ENCODE results near the gene TMEM88. TPM values are rescaled to one million over a fixed set of nuclear protein-coding genes. Genes with fewer than 3 reads are reported as not detected.
A peak's percentile ranks its signal among the peaks of the same experiment; 100 is the strongest.

TMEM88 gene
- total and polyA plus RNA-seq, 2 of the 13 experiments (the other 11 are each of a cell fraction or from before 2014, with no cell fraction given): 0.31 to 0.66 TPM

GRCh38 chr17:7885367-7886226, 30.7 kb downstream of the TMEM88 start (continued):
- TF ChIP-seq HNRNPL (IDR thresholded peaks at IDR 0.05; ENCODE audit: low read depth, low read length): 0 out of 2 replicates have a peak, but pooled peaks have one; percentile 31
- no peak for TF ChIP-seq TP53 (CRISPR knock-in tag; conservative IDR thresholded peaks at IDR 0.05)
- no peak for TF ChIP-seq CHCHD3 (CRISPR knock-in tag; IDR thresholded peaks at IDR 0.05)
- TF ChIP-seq, protein P1, sequence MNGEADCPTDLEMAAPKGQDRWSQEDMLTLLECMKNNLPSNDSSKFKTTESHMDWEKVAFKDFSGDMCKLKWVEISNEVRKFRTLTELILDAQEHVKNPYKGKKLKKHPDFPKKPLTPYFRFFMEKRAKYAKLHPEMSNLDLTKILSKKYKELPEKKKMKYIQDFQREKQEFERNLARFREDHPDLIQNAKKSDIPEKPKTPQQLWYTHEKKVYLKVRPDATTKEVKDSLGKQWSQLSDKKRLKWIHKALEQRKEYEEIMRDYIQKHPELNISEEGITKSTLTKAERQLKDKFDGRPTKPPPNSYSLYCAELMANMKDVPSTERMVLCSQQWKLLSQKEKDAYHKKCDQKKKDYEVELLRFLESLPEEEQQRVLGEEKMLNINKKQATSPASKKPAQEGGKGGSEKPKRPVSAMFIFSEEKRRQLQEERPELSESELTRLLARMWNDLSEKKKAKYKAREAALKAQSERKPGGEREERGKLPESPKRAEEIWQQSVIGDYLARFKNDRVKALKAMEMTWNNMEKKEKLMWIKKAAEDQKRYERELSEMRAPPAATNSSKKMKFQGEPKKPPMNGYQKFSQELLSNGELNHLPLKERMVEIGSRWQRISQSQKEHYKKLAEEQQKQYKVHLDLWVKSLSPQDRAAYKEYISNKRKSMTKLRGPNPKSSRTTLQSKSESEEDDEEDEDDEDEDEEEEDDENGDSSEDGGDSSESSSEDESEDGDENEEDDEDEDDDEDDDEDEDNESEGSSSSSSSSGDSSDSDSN (CRISPR knock-in tag; IDR thresholded peaks at IDR 0.05): peak; percentile 27; the same call in 1 of the 2 replicates
- peak; percentile 5 for TF ChIP-seq SKI (IDR thresholded peaks at IDR 0.05; ENCODE audit: partially characterized antibody)
- TF ChIP-seq RFXANK (CRISPR knock-in tag; IDR thresholded peaks at IDR 0.05): no peak
- TF ChIP-seq SIN3A (IDR thresholded peaks at IDR 0.05; ENCODE audit: borderline replicate concordance, low read depth, low read length): peak; percentile 23; the same call in 1 of the 2 replicates
- peak; percentile 83 for TF ChIP-seq TFAP4 (IDR thresholded peaks at IDR 0.05; ENCODE audit: borderline replicate concordance, low read depth)
- TF ChIP-seq FOXO1 (CRISPR knock-in tag; IDR thresholded peaks at IDR 0.05): 0 out of 2 replicates have a peak, but pooled peaks have one; percentile 8
- TF ChIP-seq CBFB (CRISPR knock-in tag; IDR thresholded peaks at IDR 0.05): no peak
- no peak for TF ChIP-seq ZNF205 (CRISPR knock-in tag; IDR thresholded peaks at IDR 0.05)
- no peak for TF ChIP-seq ZNF382 (CRISPR knock-in tag; IDR thresholded peaks at IDR 0.05; ENCODE audit: borderline replicate concordance)
- TF ChIP-seq ZNF260 (CRISPR knock-in tag; IDR thresholded peaks at IDR 0.05; ENCODE audit: borderline replicate concordance, low read depth): no peak
- TF ChIP-seq KLF13 (CRISPR knock-in tag; IDR thresholded peaks at IDR 0.05): no peak
- TF ChIP-seq, protein P2, sequence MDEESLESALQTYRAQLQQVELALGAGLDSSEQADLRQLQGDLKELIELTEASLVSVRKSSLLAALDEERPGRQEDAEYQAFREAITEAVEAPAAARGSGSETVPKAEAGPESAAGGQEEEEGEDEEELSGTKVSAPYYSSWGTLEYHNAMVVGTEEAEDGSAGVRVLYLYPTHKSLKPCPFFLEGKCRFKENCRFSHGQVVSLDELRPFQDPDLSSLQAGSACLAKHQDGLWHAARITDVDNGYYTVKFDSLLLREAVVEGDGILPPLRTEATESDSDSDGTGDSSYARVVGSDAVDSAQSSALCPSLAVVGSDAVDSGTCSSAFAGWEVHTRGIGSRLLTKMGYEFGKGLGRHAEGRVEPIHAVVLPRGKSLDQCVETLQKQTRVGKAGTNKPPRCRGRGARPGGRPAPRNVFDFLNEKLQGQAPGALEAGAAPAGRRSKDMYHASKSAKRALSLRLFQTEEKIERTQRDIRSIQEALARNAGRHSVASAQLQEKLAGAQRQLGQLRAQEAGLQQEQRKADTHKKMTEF (CRISPR knock-in tag; IDR thresholded peaks at IDR 0.05): peak; percentile 47; the same call in 1 of the 2 replicates
- no peak for TF ChIP-seq RCOR2 (CRISPR knock-in tag; IDR thresholded peaks at IDR 0.05)
- 0 out of 2 replicates have a peak, but pooled peaks have one; percentile 30 for TF ChIP-seq ZFY (CRISPR knock-in tag; IDR thresholded peaks at IDR 0.05)
- peak; percentile 18; the same call in 1 of the 2 replicates for TF ChIP-seq PBX2 (CRISPR knock-in tag; IDR thresholded peaks at IDR 0.05)
- no peak for TF ChIP-seq ZNF691 (CRISPR knock-in tag; IDR thresholded peaks at IDR 0.05; ENCODE audit: borderline replicate concordance, low read depth)
- TF ChIP-seq SAP130 (CRISPR knock-in tag; IDR thresholded peaks at IDR 0.05; ENCODE audit: low read depth): peak; percentile 11; the same call in 1 of the 2 replicates
- TF ChIP-seq MXI1 (IDR thresholded peaks at IDR 0.05; ENCODE audit: borderline replicate concordance, low read depth, low read length): no peak
- no peak for TF ChIP-seq MEF2D (CRISPR knock-in tag; IDR thresholded peaks at IDR 0.05)
- TF ChIP-seq TBL1XR1 (IDR thresholded peaks at IDR 0.05; ENCODE audit: borderline replicate concordance, low read length, partially characterized antibody): no peak
- TF ChIP-seq ZBTB38 (CRISPR knock-in tag; IDR thresholded peaks at IDR 0.05): no peak

Measured in HepG2 (cell line).